Spinal cord (tissue), 10 donors: ENCODE measurements around the gene KRTAP20-4. TPM values are rescaled to one million over a fixed set of nuclear protein-coding genes. Genes with fewer than 3 reads are reported as not detected.

Source experiments
- DNase-seq, 6 donors: peaks; one replicate each; pipeline versions ENCODE4 v3.0.0 to v3.0.0-alpha.2; 2013 to 2015; ENCODE audit warnings: low spot score in 6 of 6, low read depth in 4 of 6
- H3K27ac ChIP-seq: one replicate; pipeline ENCODE4 v1.5.1; 2013; ENCODE audit warnings: low read depth, low read length, control low read depth
- H3K27me3 ChIP-seq: one replicate; pipeline ENCODE4 v1.6.1; 2013; ENCODE audit warnings: low read length; ENCODE audit not compliant: control insufficient read depth, insufficient read depth
- H3K36me3 ChIP-seq: one replicate; pipeline ENCODE4 v1.6.1; 2013; ENCODE audit warnings: low read length; ENCODE audit not compliant: control insufficient read depth, insufficient read depth
- H3K4me1 ChIP-seq: one replicate; pipeline ENCODE4 v1.6.1; 2013; ENCODE audit warnings: low read length; ENCODE audit not compliant: control insufficient read depth, insufficient read depth
- H3K4me3 ChIP-seq: one replicate; pipeline ENCODE4 v1.5.1; 2013; ENCODE audit warnings: low read depth, low read length, control low read depth
- H3K9me3 ChIP-seq: one replicate; pipeline ENCODE4 v1.6.1; 2013; ENCODE audit warnings: low read length; ENCODE audit not compliant: control insufficient read depth, insufficient read depth
- WGBS: methylation state at CpG from one replicate; pipeline ENCODE4 v1.1.5; 2013; ENCODE audit warnings: missing lambda C conversion rate; ENCODE audit not compliant: insufficient coverage; 5-methylcytosine and 5-hydroxymethylcytosine counted together
- polyA plus RNA-seq, 2 donors: library from polyadenylated mRNA; unstranded; fragments of 120-200 nt; gene quantifications; one replicate each; pipeline ENCODE4 v1.2.1, GENCODE V29; 2013; ENCODE audit not compliant: insufficient read length in 2 of 2
- total RNA-seq, 2 donors: library from RNA; depleted of rRNA in 1 of 2; stranded (reverse); fragments of 120-200 nt in 1 of 2; fragments of >200 nt in 1 of 2; gene quantifications; one replicate each; pipeline versions ENCODE4 v1.2.3 to v1.2.4, GENCODE V29; 2013 to 2014
- donor health status: healthy.

The KRTAP20-4 gene
- total and polyA plus RNA-seq, 4 donors, result not detected

GRCh38 chr21:30612132-30612531 lies 8.3 kb upstream of the KRTAP20-4 start:
- Histone ChIP-seq H3K4me1 (no peaks in the 10 kb centered on the region), H3K27ac (no peak overlapping the region), H3K9me3 (no peaks in the 10 kb centered on the region), H3K36me3 (no peaks in the 10 kb centered on the region), H3K4me3 (no peak overlapping the region), H3K27me3 (no peaks in the 10 kb centered on the region)
- DNase-seq, result no peak
- WGBS, result 71% methylated on average over 1 of the region's 2 CpGs

GRCh38 chr21:30613836-30614235 lies 6.6 kb upstream of the KRTAP20-4 start, which contains the start of gene KRTAP6-1:
TSS of gene KRTAP6-1 (minus strand) at chr21:30613930. CDS start at chr21:30613904, 26 bp downstream.
- H3K4me1 ChIP-seq, result no peaks in the 10 kb centered on the region
- 90% methylated on average over 2 of the region's 2 CpGs for WGBS
- no peak within 1 kb of the TSS for H3K27ac ChIP-seq
- H3K4me3 ChIP-seq, result no peak within 1 kb of the TSS
- no peak for DNase-seq
- H3K36me3 ChIP-seq, result no peaks in the 10 kb centered on the region
- H3K27me3 ChIP-seq, result no peaks in the 10 kb centered on the region
- no peaks in the 10 kb centered on the region for H3K9me3 ChIP-seq

- DNase-seq, result no peak
- no peaks in the 10 kb centered on the region for H3K4me1 ChIP-seq
- no peak overlapping the region for H3K27ac ChIP-seq
- H3K4me3 ChIP-seq, result no peak overlapping the region
- H3K36me3 ChIP-seq, result no peaks in the 10 kb centered on the region
- no peaks in the 10 kb centered on the region for H3K27me3 ChIP-seq
- H3K9me3 ChIP-seq, result no peaks in the 10 kb centered on the region
Measured at GRCh38 chr21:30615199-30615598, 5.2 kb upstream of the KRTAP20-4 start.

GRCh38 chr21:30616125-30616524 lies 4.3 kb upstream of the KRTAP20-4 start, which contains the start of gene KRTAP20-1:
TSS of gene KRTAP20-1 (plus strand) at chr21:30616425. CDS start at chr21:30616455, 30 bp downstream.
- no peaks in the 10 kb centered on the region for H3K4me1 ChIP-seq
- no CpG with 5 or more reads among the region's 2 CpGs for WGBS
- no peak within 1 kb of the TSS for H3K27ac ChIP-seq
- no peaks in the 10 kb centered on the region for H3K27me3 ChIP-seq
- H3K36me3 ChIP-seq, result no peaks in the 10 kb centered on the region
- no peak for DNase-seq
- H3K4me3 ChIP-seq, result no peak within 1 kb of the TSS
- no peaks in the 10 kb centered on the region for H3K9me3 ChIP-seq

GRCh38 chr21:30620080-30620479 lies 347 bp upstream of the KRTAP20-4 start:
- no peaks in the 10 kb centered on the region for H3K36me3 ChIP-seq
- no peaks in the 10 kb centered on the region for H3K4me1 ChIP-seq
- DNase-seq, result no peak
- no peak overlapping the region for H3K27ac ChIP-seq
- H3K9me3 ChIP-seq, result no peaks in the 10 kb centered on the region
- no peaks in the 10 kb centered on the region for H3K27me3 ChIP-seq
- H3K4me3 ChIP-seq, result no peak overlapping the region

GRCh38 chr21:30623362-30623761 lies 2.9 kb downstream of the KRTAP20-4 start:
- Histone ChIP-seq H3K36me3 (no peaks in the 10 kb centered on the region), H3K4me1 (no peaks in the 10 kb centered on the region), H3K4me3 (no peak overlapping the region), H3K9me3 (no peaks in the 10 kb centered on the region), H3K27ac (no peak overlapping the region), H3K27me3 (no peaks in the 10 kb centered on the region)
- no peak for DNase-seq
- WGBS, result 91% methylated on average over 3 of the region's 3 CpGs

- Histone ChIP-seq H3K27ac (no peak overlapping the region), H3K4me3 (no peak overlapping the region)
- WGBS, result 77% methylated on average over 2 of the region's 4 CpGs
Measured at GRCh38 chr21:30625449-30626165, 5.2 kb downstream of the KRTAP20-4 start.

GRCh38 chr21:30628109-30628508 lies 7.7 kb downstream of the KRTAP20-4 start:
- H3K4me3 ChIP-seq, result no peak overlapping the region
- no CpG with 5 or more reads among the region's 4 CpGs for WGBS
- H3K27me3 ChIP-seq, result no peaks in the 10 kb centered on the region
- no peaks in the 10 kb centered on the region for H3K9me3 ChIP-seq
- no peak overlapping the region for H3K27ac ChIP-seq
- no peaks in the 10 kb centered on the region for H3K36me3 ChIP-seq
- H3K4me1 ChIP-seq, result no peaks in the 10 kb centered on the region
- no peak for DNase-seq

More at GRCh38 chr21:30625449-30626165, 5.2 kb downstream of the KRTAP20-4 start:
- no peaks in the 10 kb centered on the region for H3K4me1 ChIP-seq
- no peaks in the 10 kb centered on the region for H3K27me3 ChIP-seq
- H3K36me3 ChIP-seq, result no peaks in the 10 kb centered on the region
- no peaks in the 10 kb centered on the region for H3K9me3 ChIP-seq
- DNase-seq, result no peak

GRCh38 chr21:30629200-30629599 lies 8.8 kb downstream of the KRTAP20-4 start:
- no peaks in the 10 kb centered on the region for H3K36me3 ChIP-seq
- no peaks in the 10 kb centered on the region for H3K27me3 ChIP-seq
- no peak for DNase-seq
- 78% methylated on average over 1 of the region's 1 CpG for WGBS
- H3K4me1 ChIP-seq, result no peaks in the 10 kb centered on the region
- H3K9me3 ChIP-seq, result no peaks in the 10 kb centered on the region
- H3K27ac ChIP-seq, result no peak overlapping the region
- no peak overlapping the region for H3K4me3 ChIP-seq

GRCh38 chr21:30634906-30635305 lies 14.5 kb downstream of the KRTAP20-4 start, which contains the start of gene KRTAP20-2:
TSS of gene KRTAP20-2 (plus strand) at chr21:30635206. CDS start at chr21:30635264, 58 bp downstream.
- DNase-seq, result no peak
- Histone ChIP-seq H3K4me3 (no peak within 1 kb of the TSS), H3K27ac (no peak within 1 kb of the TSS), H3K4me1 (no peaks in the 10 kb centered on the region), H3K9me3 (no peaks in the 10 kb centered on the region), H3K36me3 (no peaks in the 10 kb centered on the region), H3K27me3 (no peaks in the 10 kb centered on the region)
- WGBS, result no CpG with 5 or more reads among the region's 1 CpG
